Uterus (tissue), 2 donors: ENCODE data around the gene HIVEP3.

Experiments used
- POLR2A ChIP-seq, 2 donors: fragments of 450-650 bp; IDR thresholded peaks; one replicate each; pipeline ENCODE4 v1.6.1; 2016; ENCODE audit warnings: antibody characterized with exemption in 2 of 2, mild to moderate bottlenecking in 1 of 2, moderate library complexity in 1 of 2
- TF ChIP-seq, protein P1 (sequence below), 4 experiments: fragments of 200-600 bp in 2 of 4; fragments of 450-650 bp in 2 of 4; sonication (generic) in 2 of 4; IDR thresholded peaks; one replicate each; pipeline ENCODE4 v1.5.1; 2016 to 2019; ENCODE audit warnings: antibody characterized with exemption in 4 of 4, mild to moderate bottlenecking in 2 of 4, moderate library complexity in 1 of 4

GRCh38 chr1:41589395-41589794 lies 329.3 kb downstream of the HIVEP3 start:
- TF ChIP-seq, protein P1, sequence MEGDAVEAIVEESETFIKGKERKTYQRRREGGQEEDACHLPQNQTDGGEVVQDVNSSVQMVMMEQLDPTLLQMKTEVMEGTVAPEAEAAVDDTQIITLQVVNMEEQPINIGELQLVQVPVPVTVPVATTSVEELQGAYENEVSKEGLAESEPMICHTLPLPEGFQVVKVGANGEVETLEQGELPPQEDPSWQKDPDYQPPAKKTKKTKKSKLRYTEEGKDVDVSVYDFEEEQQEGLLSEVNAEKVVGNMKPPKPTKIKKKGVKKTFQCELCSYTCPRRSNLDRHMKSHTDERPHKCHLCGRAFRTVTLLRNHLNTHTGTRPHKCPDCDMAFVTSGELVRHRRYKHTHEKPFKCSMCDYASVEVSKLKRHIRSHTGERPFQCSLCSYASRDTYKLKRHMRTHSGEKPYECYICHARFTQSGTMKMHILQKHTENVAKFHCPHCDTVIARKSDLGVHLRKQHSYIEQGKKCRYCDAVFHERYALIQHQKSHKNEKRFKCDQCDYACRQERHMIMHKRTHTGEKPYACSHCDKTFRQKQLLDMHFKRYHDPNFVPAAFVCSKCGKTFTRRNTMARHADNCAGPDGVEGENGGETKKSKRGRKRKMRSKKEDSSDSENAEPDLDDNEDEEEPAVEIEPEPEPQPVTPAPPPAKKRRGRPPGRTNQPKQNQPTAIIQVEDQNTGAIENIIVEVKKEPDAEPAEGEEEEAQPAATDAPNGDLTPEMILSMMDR (IDR thresholded peaks at IDR 0.05), result no peak
- no peak for TF ChIP-seq POLR2A (IDR thresholded peaks at IDR 0.05)
